HG03095 (cell line): ENCODE data around the gene COA1.
A peak's percentile ranks its signal among the peaks of the same experiment; 100 is the strongest.

Experiments
- ATAC-seq: cut with Tn5 transposase; IDR thresholded peaks from one replicate; pipeline ENCODE4 v1.9.1; 2021; ENCODE audit warnings: moderate library complexity; ENCODE audit not compliant: unreplicated experiment

The COA1 gene

GRCh38 chr7:43658718-43659548 is 70.4 kb downstream of the COA1 start:
- ATAC-seq = peak; percentile 71

- ATAC-seq = no peak
Observed at GRCh38 chr7:43656997-43657396, 72.3 kb downstream of the COA1 start.

- ATAC-seq = no peak
Observed at GRCh38 chr7:43655584-43655983, 73.7 kb downstream of the COA1 start.

GRCh38 chr7:43653891-43654504 is 75.3 kb downstream of the COA1 start:
- ATAC-seq = no peak

- ATAC-seq = no peak
Observed at GRCh38 chr7:43653466-43653865, 75.9 kb downstream of the COA1 start.

GRCh38 chr7:43652364-43652763 is 77.0 kb downstream of the COA1 start:
- ATAC-seq = no peak

GRCh38 chr7:43650457-43651052 is 78.8 kb downstream of the COA1 start:
- ATAC-seq = no peak

- peak; percentile 59 for ATAC-seq
Observed at GRCh38 chr7:43649755-43650274, 79.5 kb downstream of the COA1 start.

- ATAC-seq = peak; percentile 56
Observed at GRCh38 chr7:43648473-43649406, 80.6 kb downstream of the COA1 start.

GRCh38 chr7:43647673-43648472 is 81.5 kb downstream of the COA1 start:
- ATAC-seq = no peak

GRCh38 chr7:43647339-43647672 is 82.0 kb downstream of the COA1 start:
- no peak for ATAC-seq

GRCh38 chr7:43646603-43647338 is 82.6 kb downstream of the COA1 start:
- ATAC-seq = no peak

GRCh38 chr7:43645699-43646226 is 83.6 kb downstream of the COA1 start:
- ATAC-seq = no peak

- no peak for ATAC-seq
Observed at GRCh38 chr7:43643846-43644245, 85.5 kb downstream of the COA1 start.

GRCh38 chr7:43642897-43643630 is 86.3 kb downstream of the COA1 start:
- ATAC-seq = no peak

GRCh38 chr7:43640679-43641078 is 88.6 kb downstream of the COA1 start:
- no peak for ATAC-seq

- ATAC-seq = no peak
Observed at GRCh38 chr7:43639858-43640491, 89.3 kb downstream of the COA1 start.
